DND-41 (cell line): ENCODE data around the gene SPEM1.

Source experiments
- CTCF ChIP-seq: IDR thresholded peaks from 2 replicates; pipeline ENCODE4 v1.5.1; 2012; ENCODE audit warnings: borderline replicate concordance, low read length, moderate library complexity, mild to moderate bottlenecking; ENCODE audit not compliant: poor library complexity, severe bottlenecking; ENCODE audit errors: extremely low read depth
- EZH2 ChIP-seq: IDR thresholded peaks from 3 replicates; pipeline ENCODE4 v1.6.1; 2012; ENCODE audit warnings: borderline replicate concordance, low read depth, mild to moderate bottlenecking, moderate library complexity, low read length, inconsistent platforms; ENCODE audit not compliant: severe bottlenecking

GRCh38 chr17:7410634-7411426, 9.3 kb upstream of the SPEM1 start:
- TF ChIP-seq CTCF (no peak), EZH2 (no peak)
